Measurements from ENCODE around the gene RAB33A.
"Not testable (repeated sequence)": the region's sequence is repeated elsewhere in the genome, so short reads cannot be mapped to it uniquely, and the experiment has no call there.

The RAB33A gene

GRCh38 chrX:130172127-130172845 lies 524 bp downstream of the RAB33A start:
- no peak for DNase-seq (ENCODE audit: low read depth)

GRCh38 chrX:130173190-130173895 lies 1.6 kb downstream of the RAB33A start:
- DNase-seq (ENCODE audit: low read depth) = no peak

- DNase-seq (ENCODE audit: low read depth) = no peak
Measured at GRCh38 chrX:130174045-130174704, 2.4 kb downstream of the RAB33A start.

- no peak for DNase-seq (ENCODE audit: low read depth)
Measured at GRCh38 chrX:130174937-130175336, 3.2 kb downstream of the RAB33A start.

GRCh38 chrX:130176354-130176776 lies 4.6 kb downstream of the RAB33A start:
- no peak for DNase-seq (ENCODE audit: low read depth)

- DNase-seq (ENCODE audit: low read depth) = no peak
Measured at GRCh38 chrX:130176942-130177341, 5.2 kb downstream of the RAB33A start.

- no peak for DNase-seq (ENCODE audit: low read depth)
Measured at GRCh38 chrX:130179170-130179569, 7.4 kb downstream of the RAB33A start.

- DNase-seq (ENCODE audit: low read depth) = no peak
Measured at GRCh38 chrX:130179579-130180215, 7.9 kb downstream of the RAB33A start.

GRCh38 chrX:130184168-130184567 lies 12.4 kb downstream of the RAB33A start:
- no peak for DNase-seq (ENCODE audit: low read depth)

- DNase-seq (ENCODE audit: low read depth) = no peak
Measured at GRCh38 chrX:130184857-130185256, 13.1 kb downstream of the RAB33A start.

GRCh38 chrX:130186651-130187050 lies 14.9 kb downstream of the RAB33A start:
- DNase-seq (ENCODE audit: low read depth) = no peak

- no peak for DNase-seq (ENCODE audit: low read depth)
Measured at GRCh38 chrX:130190801-130191200, 19.0 kb downstream of the RAB33A start.

- DNase-seq (ENCODE audit: low read depth) = no peak
Measured at GRCh38 chrX:130196466-130196865, 24.7 kb downstream of the RAB33A start.

- no peak for DNase-seq (ENCODE audit: low read depth)
Measured at GRCh38 chrX:130197464-130197863, 25.7 kb downstream of the RAB33A start.

GRCh38 chrX:130204647-130205046 lies 32.9 kb downstream of the RAB33A start:
- DNase-seq (ENCODE audit: low read depth) = no peak

GRCh38 chrX:130211415-130212186 lies 39.8 kb downstream of the RAB33A start:
- DNase-seq (ENCODE audit: low read depth) = no peak

GRCh38 chrX:130212371-130212770 lies 40.6 kb downstream of the RAB33A start:
- DNase-seq (ENCODE audit: low read depth) = no peak

- no peak for DNase-seq (ENCODE audit: low read depth)
Measured at GRCh38 chrX:130213376-130213775, 41.6 kb downstream of the RAB33A start.

GRCh38 chrX:130216320-130216719 lies 44.6 kb downstream of the RAB33A start:
- DNase-seq (ENCODE audit: low read depth) = no peak

- DNase-seq (ENCODE audit: low read depth) = no peak
Measured at GRCh38 chrX:130224810-130225209, 53.0 kb downstream of the RAB33A start.

GRCh38 chrX:130228871-130229270 lies 57.1 kb downstream of the RAB33A start:
- DNase-seq (ENCODE audit: low read depth) = no peak

- not testable (repeated sequence) for DNase-seq (ENCODE audit: low read depth)
Measured at GRCh38 chrX:130231184-130231583, 59.4 kb downstream of the RAB33A start.

Measured in activated T-helper 1 cell treated with Interleukin-2 at 50 U/mL for 16 hours (primary cell).